SK-N-SH (cell line): ENCODE measurements around the gene PRMT7. TPM values are rescaled to one million over a fixed set of nuclear protein-coding genes. Genes with fewer than 3 reads are reported as not detected.

Experiments
- CTCF ChIA-PET: fragments of 300-600, 350-600 bp; formaldehyde crosslinking; extraction: SDS; loops from one replicate; lab custom pipeline; 2021; lab: Yijun Ruan, JAX
- POLR2A ChIA-PET: fragments of 350-600 bp; sonication (Branson Sonifier 250); formaldehyde crosslinking; extraction: SDS; loops from one replicate; lab custom pipeline; 2020; ENCODE audit warnings: antibody characterized with exemption, inconsistent platforms; lab: Yijun Ruan, JAX
- DNase-seq: peaks from one replicate; pipeline ENCODE4 v3.0.0; 2012
- H2AFZ ChIP-seq: fragments of 200-600 bp; sonication (generic); 2 replicates; pipeline ENCODE4 v1.8.1; 2016; ENCODE audit warnings: antibody characterized with exemption, mild to moderate bottlenecking, low read depth
- H3F3A ChIP-seq: fragments of 200-600 bp; sonication (generic); replicated peaks from 2 replicates; pipeline ENCODE3; 2016; ENCODE audit warnings: antibody characterized with exemption, mild to moderate bottlenecking; ENCODE audit not compliant: insufficient read depth
- H3K27ac ChIP-seq, 2 experiments: fragments of 200-500 bp in 1 of 2; fragments of 200-600 bp in 1 of 2; sonication (Bioruptor generic) in 1 of 2; sonication (generic), shearing (Covaris generic) in 1 of 2; 2 replicates each; pipeline versions ENCODE4 v1.5.1 to v1.6.1; 2014 to 2016; ENCODE audit warnings: low read depth in 2 of 2, inconsistent platforms in 1 of 2, low read length in 1 of 2, mild to moderate bottlenecking in 1 of 2, mixed read lengths in 1 of 2
- H3K27me3 ChIP-seq: fragments of 200-600 bp; sonication (generic), shearing (Covaris generic); 2 replicates; pipeline ENCODE4 v1.6.1; 2016; ENCODE audit warnings: mixed run types; ENCODE audit not compliant: insufficient read depth
- H3K36me3 ChIP-seq, 2 experiments: fragments of 200-500 bp in 1 of 2; fragments of 200-600 bp in 1 of 2; sonication (Bioruptor generic) in 1 of 2; sonication (generic) in 1 of 2; replicated peaks in 1 of 2; 2 replicates each; pipeline versions ENCODE3 to v1.5.1; 2014 to 2016; ENCODE audit warnings: low read length in 1 of 2, mild to moderate bottlenecking in 1 of 2; ENCODE audit not compliant: insufficient read depth in 2 of 2, control insufficient read depth in 1 of 2
- H3K4me1 ChIP-seq, 2 experiments: fragments of 200-500 bp in 1 of 2; fragments of 200-600 bp in 1 of 2; sonication (Bioruptor generic) in 1 of 2; sonication (generic), shearing (Covaris generic) in 1 of 2; 2 replicates each; pipeline versions ENCODE4 v1.5.1 to v1.6.1; 2014 to 2016; ENCODE audit warnings: low read depth in 1 of 2, low read length in 1 of 2, mixed run types in 1 of 2; ENCODE audit not compliant: insufficient read depth in 2 of 2, control insufficient read depth in 1 of 2
- H3K4me2 ChIP-seq: fragments of 200-600 bp; sonication (generic), shearing (Covaris generic); 2 replicates; pipeline ENCODE4 v1.6.1; 2017; ENCODE audit warnings: mixed run types
- H3K4me3 ChIP-seq, 2 experiments: fragments of 200-500 bp in 1 of 2; fragments of 200-600 bp in 1 of 2; sonication (Bioruptor generic) in 1 of 2; sonication (generic), shearing (Covaris generic) in 1 of 2; 2 replicates each; pipeline versions ENCODE4 v1.5.1 to v1.8.1; 2014 to 2016; ENCODE audit warnings: low read depth in 2 of 2, inconsistent platforms in 1 of 2, low read length in 1 of 2, mild to moderate bottlenecking in 1 of 2, mixed read lengths in 1 of 2, moderate library complexity in 1 of 2
- H3K79me2 ChIP-seq: fragments of 200-600 bp; sonication (generic); 2 replicates; pipeline ENCODE4 v1.8.1; 2017; ENCODE audit warnings: mild to moderate bottlenecking; ENCODE audit not compliant: insufficient read depth
- H3K9ac ChIP-seq: fragments of 200-600 bp; sonication (generic); 2 replicates; pipeline ENCODE4 v1.6.1; 2017; ENCODE audit warnings: mixed run types
- H3K9me2 ChIP-seq: fragments of 200-600 bp; sonication (generic); 2 replicates; pipeline ENCODE4 v1.6.1; 2017; ENCODE audit warnings: mixed run types
- H3K9me3 ChIP-seq: fragments of 200-600 bp; sonication (generic); 2 replicates; pipeline ENCODE4 v1.6.1; 2017; ENCODE audit warnings: mixed run types, mild to moderate bottlenecking, moderate library complexity
- H4K20me1 ChIP-seq: fragments of 200-600 bp; sonication (generic); 2 replicates; pipeline ENCODE4 v1.6.1; 2017; ENCODE audit warnings: mild to moderate bottlenecking, mixed run types; ENCODE audit not compliant: insufficient read depth
- ELF1 ChIP-seq: IDR thresholded peaks from 2 replicates; pipeline ENCODE4 v1.4.0; 2012
- EP300 ChIP-seq, 2 experiments: IDR thresholded peaks; 2 replicates each; pipeline versions ENCODE4 v1.4.0 to v1.6.1; 2012; ENCODE audit warnings: borderline replicate concordance in 1 of 2, low read depth in 1 of 2, low read length in 1 of 2
- EZH2phosphoT487 ChIP-seq: fragments of 200-600 bp; sonication (generic); IDR thresholded peaks from 2 replicates; pipeline ENCODE4 v1.6.1; 2017; ENCODE audit warnings: low read depth, mixed run types, mild to moderate bottlenecking, antibody characterized with exemption, moderate library complexity, borderline replicate concordance
- FOSL2 ChIP-seq: IDR thresholded peaks from 2 replicates; pipeline ENCODE4 v1.4.0; 2012; ENCODE audit warnings: low read depth, mild to moderate bottlenecking, moderate library complexity, borderline replicate concordance
- FOXJ3 ChIP-seq: sonication (generic); formaldehyde crosslinking; IDR thresholded peaks from 2 replicates; pipeline ENCODE4 v1.5.1; 2020; ENCODE audit warnings: mild to moderate bottlenecking, missing genetic modification reagents
- FOXM1 ChIP-seq: IDR thresholded peaks from 2 replicates; pipeline ENCODE4 v1.4.0; 2012; ENCODE audit warnings: low read depth, mild to moderate bottlenecking
- JUND ChIP-seq: IDR thresholded peaks from 2 replicates; pipeline ENCODE4 v1.4.0; 2012
- MEF2A ChIP-seq: IDR thresholded peaks from 2 replicates; pipeline ENCODE4 v1.4.0; 2012; ENCODE audit warnings: low read depth, borderline replicate concordance
- NRF1 ChIP-seq: IDR thresholded peaks from 2 replicates; pipeline ENCODE4 v1.6.1; 2012; ENCODE audit warnings: low read depth, mild to moderate bottlenecking, low read length
- RCOR1 ChIP-seq: fragments of 150-350 bp; IDR thresholded peaks from 2 replicates; pipeline ENCODE4 v1.6.1; 2017; ENCODE audit warnings: antibody characterized with exemption, low read length
- SIN3A ChIP-seq: IDR thresholded peaks from 2 replicates; pipeline ENCODE4 v1.6.1; 2012; ENCODE audit warnings: low read depth, mild to moderate bottlenecking, low read length, moderate library complexity, borderline replicate concordance
- YY1 ChIP-seq: IDR thresholded peaks from 2 replicates; pipeline ENCODE4 v1.4.0; 2012; ENCODE audit warnings: low read depth, mild to moderate bottlenecking
- WGBS: methylation state at CpG from one replicate; pipeline ENCODE4 v1.1.6; 2017; ENCODE audit warnings: low lambda C conversion rate; 5-methylcytosine and 5-hydroxymethylcytosine counted together
- polyA plus RNA-seq, 3 experiments: library from polyadenylated mRNA; depleted of rRNA; stranded (reverse); fragments of >200 nt; gene quantifications; 2 replicates each; pipeline ENCODE4 v1.2.3, GENCODE V29; 2012
- TF ChIP-seq, protein P1 (sequence below): IDR thresholded peaks from 2 replicates; pipeline ENCODE4 v1.6.1; 2012; ENCODE audit warnings: mild to moderate bottlenecking, low read depth, low read length, moderate library complexity
- TF ChIP-seq, protein P2 (sequence below): IDR thresholded peaks from 2 replicates; pipeline ENCODE4 v1.4.0; 2012; ENCODE audit warnings: low read depth
- TF ChIP-seq, protein P3 (sequence below): fragments of 150-350 bp; IDR thresholded peaks from 2 replicates; pipeline ENCODE4 v1.6.1; 2017; ENCODE audit warnings: antibody characterized with exemption, low read length, low read depth, borderline replicate concordance

PRMT7 gene
- polyA plus RNA-seq, 1 of the 3 experiments (the other 2 are of a cell fraction): 46.0 TPM

GRCh38 chr16:68347605-68348004, 36.8 kb downstream of the PRMT7 start:
- DNase-seq: no peak
- Histone ChIP-seq H3K27me3 (no peaks in the 10 kb centered on the region), H3K4me3 (no peak overlapping the region), H3K9me2 (no peaks in the 10 kb centered on the region), H3K79me2 (no peaks in the 10 kb centered on the region), H3K27ac (no peak overlapping the region), H3F3A (no peaks in the 10 kb centered on the region), H3K4me2 (no peak overlapping the region), H4K20me1 (no peaks in the 10 kb centered on the region), H3K36me3 (peaks cover 12 to 76% of the 10 kb centered on the region in 2 experiments), H3K9ac (no peak overlapping the region), H3K9me3 (no peaks in the 10 kb centered on the region), H2AFZ (no peak overlapping the region), H3K4me1 (no peaks in the 10 kb centered on the region)
- CTCF ChIA-PET: interaction anchor here (1.2 to 1.3 kb wide), 2 partner anchors 10 to 19 kb away, joined by 3 to 4 read pairs; no protein-coding TSS in a partner anchor
- TF ChIP-seq RCOR1 (no peak), FOSL2 (no peak), EP300 (IDR thresholded peaks at IDR 0.05; ENCODE audit: borderline replicate concordance in 1 of 2, low read depth in 1 of 2, low read length in 1 of 2) (no peak), SIN3A (no peak), EZH2phosphoT487 (no peak), NRF1 (no peak)
- POLR2A ChIA-PET: no interaction called here
- WGBS: 88% methylated on average over 4 of the region's 4 CpGs

GRCh38 chr16:68348639-68349445, 38.0 kb downstream of the PRMT7 start:
- H3K36me3 ChIP-seq: peaks cover 16 to 78% of the 10 kb centered on the region in 2 experiments
- H3K27me3 ChIP-seq: no peaks in the 10 kb centered on the region
- ChIA-PET POLR2A (no interaction called here), CTCF (interaction anchor here (0.7 to 1.4 kb wide), 3 partner anchors 11 to 88 kb away, joined by 3 to 4 read pairs (median 3); no protein-coding TSS in a partner anchor)
- no peak for DNase-seq
- H4K20me1 ChIP-seq: no peaks in the 10 kb centered on the region
- H3K9me2 ChIP-seq: no peaks in the 10 kb centered on the region
- no peak overlapping the region for H3K4me3 ChIP-seq
- WGBS: 94% methylated on average over 27 of the region's 27 CpGs
- H3K9ac ChIP-seq: no peak overlapping the region
- H3K9me3 ChIP-seq: no peaks in the 10 kb centered on the region
- no peaks in the 10 kb centered on the region for H3F3A ChIP-seq
- H2AFZ ChIP-seq: no peak overlapping the region
- H3K27ac ChIP-seq: no peak overlapping the region
- no peaks in the 10 kb centered on the region for H3K79me2 ChIP-seq
- no peak overlapping the region for H3K4me2 ChIP-seq
- H3K4me1 ChIP-seq: no peaks in the 10 kb centered on the region
- TF ChIP-seq FOXJ3 (CRISPR knock-in tag) (no peak), ELF1 (no peak), FOXM1 (no peak), EZH2phosphoT487 (no peak), MEF2A (no peak), EP300 (IDR thresholded peaks at IDR 0.05; ENCODE audit: borderline replicate concordance in 1 of 2, low read depth in 1 of 2, low read length in 1 of 2) (no peak), YY1 (no peak), JUND (no peak)
- TF ChIP-seq, protein P1, sequence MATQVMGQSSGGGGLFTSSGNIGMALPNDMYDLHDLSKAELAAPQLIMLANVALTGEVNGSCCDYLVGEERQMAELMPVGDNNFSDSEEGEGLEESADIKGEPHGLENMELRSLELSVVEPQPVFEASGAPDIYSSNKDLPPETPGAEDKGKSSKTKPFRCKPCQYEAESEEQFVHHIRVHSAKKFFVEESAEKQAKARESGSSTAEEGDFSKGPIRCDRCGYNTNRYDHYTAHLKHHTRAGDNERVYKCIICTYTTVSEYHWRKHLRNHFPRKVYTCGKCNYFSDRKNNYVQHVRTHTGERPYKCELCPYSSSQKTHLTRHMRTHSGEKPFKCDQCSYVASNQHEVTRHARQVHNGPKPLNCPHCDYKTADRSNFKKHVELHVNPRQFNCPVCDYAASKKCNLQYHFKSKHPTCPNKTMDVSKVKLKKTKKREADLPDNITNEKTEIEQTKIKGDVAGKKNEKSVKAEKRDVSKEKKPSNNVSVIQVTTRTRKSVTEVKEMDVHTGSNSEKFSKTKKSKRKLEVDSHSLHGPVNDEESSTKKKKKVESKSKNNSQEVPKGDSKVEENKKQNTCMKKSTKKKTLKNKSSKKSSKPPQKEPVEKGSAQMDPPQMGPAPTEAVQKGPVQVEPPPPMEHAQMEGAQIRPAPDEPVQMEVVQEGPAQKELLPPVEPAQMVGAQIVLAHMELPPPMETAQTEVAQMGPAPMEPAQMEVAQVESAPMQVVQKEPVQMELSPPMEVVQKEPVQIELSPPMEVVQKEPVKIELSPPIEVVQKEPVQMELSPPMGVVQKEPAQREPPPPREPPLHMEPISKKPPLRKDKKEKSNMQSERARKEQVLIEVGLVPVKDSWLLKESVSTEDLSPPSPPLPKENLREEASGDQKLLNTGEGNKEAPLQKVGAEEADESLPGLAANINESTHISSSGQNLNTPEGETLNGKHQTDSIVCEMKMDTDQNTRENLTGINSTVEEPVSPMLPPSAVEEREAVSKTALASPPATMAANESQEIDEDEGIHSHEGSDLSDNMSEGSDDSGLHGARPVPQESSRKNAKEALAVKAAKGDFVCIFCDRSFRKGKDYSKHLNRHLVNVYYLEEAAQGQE: no peak
- TF ChIP-seq, protein P2, sequence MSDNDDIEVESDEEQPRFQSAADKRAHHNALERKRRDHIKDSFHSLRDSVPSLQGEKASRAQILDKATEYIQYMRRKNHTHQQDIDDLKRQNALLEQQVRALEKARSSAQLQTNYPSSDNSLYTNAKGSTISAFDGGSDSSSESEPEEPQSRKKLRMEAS: no peak
- TF ChIP-seq, protein P3, sequence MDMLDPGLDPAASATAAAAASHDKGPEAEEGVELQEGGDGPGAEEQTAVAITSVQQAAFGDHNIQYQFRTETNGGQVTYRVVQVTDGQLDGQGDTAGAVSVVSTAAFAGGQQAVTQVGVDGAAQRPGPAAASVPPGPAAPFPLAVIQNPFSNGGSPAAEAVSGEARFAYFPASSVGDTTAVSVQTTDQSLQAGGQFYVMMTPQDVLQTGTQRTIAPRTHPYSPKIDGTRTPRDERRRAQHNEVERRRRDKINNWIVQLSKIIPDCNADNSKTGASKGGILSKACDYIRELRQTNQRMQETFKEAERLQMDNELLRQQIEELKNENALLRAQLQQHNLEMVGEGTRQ: no peak
